Thoracic aorta (tissue), 2 donors: Measurements from ENCODE around the gene SLC25A29. TPM values are rescaled to one million over a fixed set of nuclear protein-coding genes. Genes with fewer than 3 reads are reported as not detected.

Source experiments
- ATAC-seq: fragments of 150-250 bp; one replicate; pipeline ENCODE4 v1.8.0; 2017; ENCODE audit warnings: low read depth; ENCODE audit not compliant: insufficient number of reproducible peaks, low FRiP score
- DNase-seq: peaks from one replicate; pipeline ENCODE4 v3.0.0-alpha.2; 2020; ENCODE audit warnings: low spot score
- H3K27ac ChIP-seq, 2 donors: fragments of 200-600 bp; sonication (generic); 1 replicate in 1 of 2; 2 replicates in 1 of 2; pipeline ENCODE4 v1.5.1; 2016; ENCODE audit warnings: mild to moderate bottlenecking in 2 of 2, moderate library complexity in 2 of 2
- H3K27me3 ChIP-seq: fragments of 200-600 bp; sonication (generic); replicated peaks from 2 replicates; pipeline ENCODE4 v1.6.0; 2016; ENCODE audit warnings: mild to moderate bottlenecking; ENCODE audit not compliant: insufficient read depth
- H3K36me3 ChIP-seq: fragments of 200-600 bp; sonication (generic); one replicate; pipeline ENCODE4 v1.5.1; 2016
- H3K4me1 ChIP-seq, 2 donors: fragments of 200-600 bp; sonication (generic); 1 replicate in 1 of 2; 2 replicates in 1 of 2; pipeline versions ENCODE4 v1.5.1 to v1.6.0; 2016; ENCODE audit warnings: low read depth in 2 of 2, mild to moderate bottlenecking in 1 of 2; ENCODE audit not compliant: control insufficient read depth in 1 of 2
- H3K4me3 ChIP-seq: fragments of 200-600 bp; sonication (generic); 2 replicates; pipeline ENCODE4 v1.5.1; 2016; ENCODE audit warnings: mild to moderate bottlenecking
- H3K9me3 ChIP-seq: fragments of 200-600 bp; sonication (generic); 2 replicates; pipeline ENCODE4 v1.5.1; 2016
- CTCF ChIP-seq: fragments of 200-600 bp; sonication (generic); IDR thresholded peaks from one replicate; pipeline ENCODE4 v1.5.1; 2019; ENCODE audit warnings: antibody characterized with exemption
- total RNA-seq, 2 donors: library from RNA; depleted of rRNA; stranded (reverse); fragments of >200 nt; gene quantifications; one replicate each; pipeline versions ENCODE4 v1.1.0 to v1.2.3, GENCODE V29; 2016

The SLC25A29 gene
- total RNA-seq, 2 donors from 2014 or later, result 54.2 to 80.6 TPM

GRCh38 chr14:100307766-100308426 is 1.7 kb upstream of the SLC25A29 start:
- H3K36me3 ChIP-seq, result no peaks in the 10 kb centered on the region
- no peak for DNase-seq
- peak overlapping the region; percentile 93 for H3K4me3 ChIP-seq
- no peaks in the 10 kb centered on the region for H3K27me3 ChIP-seq
- ATAC-seq, result no peak
- H3K27ac ChIP-seq, result no peak overlapping the region
- no peak for TF ChIP-seq CTCF
- H3K4me1 ChIP-seq, result peaks cover 0 to 23% of the 10 kb centered on the region in 2 donors
- H3K9me3 ChIP-seq, result no peaks in the 10 kb centered on the region

DNA sequence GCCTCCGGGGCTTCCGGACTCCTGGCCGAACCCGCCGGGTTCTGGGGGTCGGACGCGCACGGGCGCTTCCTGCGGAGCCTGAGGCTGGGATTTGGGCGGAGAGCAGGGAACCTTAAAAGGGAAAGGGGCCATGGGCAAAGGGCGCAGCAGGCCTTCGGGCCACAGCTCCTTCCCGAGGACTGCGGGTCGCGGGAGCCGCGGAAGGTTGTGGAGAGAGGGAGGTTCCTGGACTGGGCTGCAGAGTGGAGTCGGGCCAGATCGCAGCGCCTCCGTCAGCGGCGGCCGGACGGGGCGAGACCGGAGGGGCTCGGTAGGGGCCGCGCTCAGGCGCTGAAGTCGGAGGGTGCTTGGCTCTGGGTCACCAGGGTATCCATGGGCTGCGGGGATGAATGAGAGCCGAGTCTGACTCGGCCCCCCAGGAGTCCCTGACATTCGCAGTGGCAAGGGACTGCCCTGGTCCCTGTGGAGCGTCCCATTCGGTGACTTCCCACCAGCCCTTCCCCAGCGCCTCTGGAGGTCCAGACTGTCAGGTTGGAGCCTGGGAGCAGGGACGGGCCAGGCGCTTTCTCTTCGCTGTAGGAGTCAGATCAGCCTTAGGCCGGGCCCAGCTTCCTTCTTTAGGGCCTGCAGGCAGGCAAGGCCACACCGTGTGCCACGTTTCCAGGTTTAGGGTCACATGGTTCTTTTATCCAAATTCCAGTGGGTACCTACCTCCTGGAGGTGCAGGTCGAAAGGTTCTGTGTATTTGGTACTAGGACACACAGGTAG is 938 bp upstream of the SLC25A29 start:
- ATAC-seq, result no peak
- Histone ChIP-seq H3K4me3 (peak overlapping the region; percentile 93), H3K36me3 (no peaks in the 10 kb centered on the region), H3K27ac (peak overlapping the region; percentile 70 to 74), H3K4me1 (peaks cover 0 to 23% of the 10 kb centered on the region in 2 donors), H3K27me3 (no peaks in the 10 kb centered on the region), H3K9me3 (no peaks in the 10 kb centered on the region)
- no peak for TF ChIP-seq CTCF
- no peak for DNase-seq

DNA sequence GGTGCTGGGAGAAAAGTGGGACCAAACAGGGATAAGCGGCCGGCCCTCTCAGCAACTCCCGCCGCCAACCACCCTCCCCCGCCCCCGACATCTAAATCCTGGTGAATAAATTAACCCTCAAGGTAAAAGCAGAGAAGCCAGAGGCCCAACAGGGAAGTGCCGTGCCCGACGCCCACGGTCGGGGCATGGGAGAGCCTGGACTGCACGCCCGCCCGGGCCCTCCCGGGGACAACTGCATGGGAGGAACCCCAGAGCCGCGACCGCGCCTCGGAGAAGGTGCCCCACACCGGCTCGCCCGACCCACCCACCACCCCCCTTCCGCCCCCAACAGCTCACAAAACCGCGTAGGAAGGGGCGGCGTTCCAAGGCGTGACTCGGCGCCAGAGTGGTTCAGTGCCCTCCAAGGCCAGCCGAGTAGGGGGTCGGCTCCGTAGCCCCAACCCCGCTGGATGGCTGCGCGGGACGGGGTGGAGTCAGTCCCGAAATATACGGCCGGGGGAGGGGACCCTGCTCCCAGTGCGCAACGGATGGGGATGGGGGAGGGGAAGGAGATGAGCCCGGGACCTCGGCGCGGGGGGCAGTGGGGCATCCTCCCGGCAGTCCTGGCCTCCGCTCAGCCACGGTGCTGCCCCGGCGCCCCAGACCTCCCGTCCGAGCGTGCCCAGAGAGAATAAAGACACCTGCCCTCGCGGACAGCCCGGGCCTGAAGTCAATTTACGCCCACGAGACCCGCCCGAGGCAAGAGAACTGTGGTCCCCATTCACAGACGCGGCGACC is 732 bp downstream of the SLC25A29 start:
- TF ChIP-seq CTCF, result peak; percentile 8
- ATAC-seq, result no peak
- peaks cover 0 to 23% of the 10 kb centered on the region in 2 donors for H3K4me1 ChIP-seq
- H3K27ac ChIP-seq, result peak overlapping the region; percentile 62 to 78
- H3K36me3 ChIP-seq, result no peaks in the 10 kb centered on the region
- no peak for DNase-seq
- no peaks in the 10 kb centered on the region for H3K27me3 ChIP-seq
- peak overlapping the region; percentile 93 for H3K4me3 ChIP-seq
- H3K9me3 ChIP-seq, result no peaks in the 10 kb centered on the region

GRCh38 chr14:100304825-100305323 is 1.4 kb downstream of the SLC25A29 start:
- no peak for TF ChIP-seq CTCF
- H3K4me1 ChIP-seq, result peaks cover 0 to 23% of the 10 kb centered on the region in 2 donors
- DNase-seq, result no peak

DNA sequence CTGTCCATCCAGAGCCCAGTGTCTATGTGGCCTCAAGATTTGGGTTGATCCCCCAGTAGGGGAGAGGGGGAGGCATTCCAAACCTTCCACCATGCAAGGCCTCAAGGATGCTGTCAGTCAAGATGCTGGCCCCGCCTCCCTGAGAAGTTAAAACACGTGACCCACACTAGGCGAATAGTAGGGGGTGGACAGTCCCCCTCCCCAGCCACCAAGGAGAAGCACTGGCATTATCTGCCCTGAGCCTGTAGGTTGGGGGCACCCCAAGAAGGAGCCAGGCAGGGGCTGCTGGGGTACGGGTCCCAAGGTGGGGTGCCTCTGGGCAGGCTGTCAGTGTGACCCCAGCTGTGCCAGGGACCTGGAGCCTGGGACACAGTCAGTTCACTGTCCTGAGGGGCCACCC is 2.3 kb downstream of the SLC25A29 start:
- no peak for ATAC-seq
- H3K27ac ChIP-seq, result no peak overlapping the region

More at GRCh38 chr14:100304825-100305323, 1.4 kb downstream of the SLC25A29 start:
- no peak for ATAC-seq
- H3K27me3 ChIP-seq, result no peaks in the 10 kb centered on the region
- peak overlapping the region; percentile 93 for H3K4me3 ChIP-seq
- H3K36me3 ChIP-seq, result no peaks in the 10 kb centered on the region
- no peaks in the 10 kb centered on the region for H3K9me3 ChIP-seq
- peak overlapping the region; percentile 62 to 78 for H3K27ac ChIP-seq

More for the DNA sequence above, 2.3 kb downstream of the SLC25A29 start:
- Histone ChIP-seq H3K9me3 (no peaks in the 10 kb centered on the region), H3K4me3 (no peak overlapping the region), H3K36me3 (no peaks in the 10 kb centered on the region), H3K4me1 (peaks cover 0 to 23% of the 10 kb centered on the region in 2 donors), H3K27me3 (no peaks in the 10 kb centered on the region)
- DNase-seq, result no peak
- TF ChIP-seq CTCF, result no peak
